HG02678 (cell line): Measurements from ENCODE around the gene ATP6V1D.
A peak's percentile ranks its signal among the peaks of the same experiment; 100 is the strongest.
"Not testable (repeated sequence)": the region's sequence is repeated elsewhere in the genome, so short reads cannot be mapped to it uniquely, and the experiment has no call there.

Experiments used
- ATAC-seq: cut with Tn5 transposase; IDR thresholded peaks from one replicate; pipeline ENCODE4 v1.9.1; 2021; ENCODE audit warnings: mild to moderate bottlenecking, moderate library complexity; ENCODE audit not compliant: unreplicated experiment

Gene ATP6V1D

DNA sequence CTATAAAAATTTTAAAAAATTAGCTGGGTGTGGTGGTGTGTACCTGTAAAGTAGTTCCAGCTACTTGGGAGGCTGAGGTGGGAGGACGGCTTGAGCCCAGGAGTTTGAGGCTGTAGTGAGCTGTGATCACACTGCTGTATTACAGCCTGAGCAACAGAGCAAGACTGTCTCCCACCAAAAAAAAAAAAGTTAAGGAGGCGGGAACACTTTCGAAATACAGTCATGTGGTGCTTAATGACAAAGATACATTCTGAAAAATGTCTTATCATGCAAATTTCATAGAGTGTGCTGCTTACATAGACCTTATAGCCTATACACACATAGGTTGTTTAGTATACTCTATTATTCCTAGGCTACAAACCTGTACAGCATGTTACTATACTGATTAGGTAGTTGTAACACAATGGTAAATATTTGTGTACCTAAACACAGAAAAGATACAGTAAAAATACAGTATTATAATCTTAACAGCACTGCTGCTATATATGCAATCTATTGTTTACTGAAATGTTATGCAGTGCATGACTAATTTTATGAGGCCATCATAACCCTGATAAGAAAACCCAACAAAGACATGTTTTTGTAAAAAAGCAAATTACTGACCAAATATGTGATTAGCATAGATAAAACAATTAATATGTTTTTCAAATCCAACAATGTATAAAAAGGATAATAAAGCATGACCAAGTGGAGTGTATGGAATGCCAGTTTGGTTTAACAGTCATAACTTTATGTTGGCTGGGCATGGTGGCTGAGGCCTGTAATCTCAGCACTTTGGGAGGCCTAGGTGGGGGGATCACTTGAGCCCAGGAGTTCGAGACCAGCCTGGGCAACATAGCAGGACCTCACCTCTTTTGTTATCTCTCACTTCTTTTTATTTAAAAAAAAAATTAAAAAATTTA, 11.9 kb upstream of the ATP6V1D start:
- ATAC-seq = no peak

DNA sequence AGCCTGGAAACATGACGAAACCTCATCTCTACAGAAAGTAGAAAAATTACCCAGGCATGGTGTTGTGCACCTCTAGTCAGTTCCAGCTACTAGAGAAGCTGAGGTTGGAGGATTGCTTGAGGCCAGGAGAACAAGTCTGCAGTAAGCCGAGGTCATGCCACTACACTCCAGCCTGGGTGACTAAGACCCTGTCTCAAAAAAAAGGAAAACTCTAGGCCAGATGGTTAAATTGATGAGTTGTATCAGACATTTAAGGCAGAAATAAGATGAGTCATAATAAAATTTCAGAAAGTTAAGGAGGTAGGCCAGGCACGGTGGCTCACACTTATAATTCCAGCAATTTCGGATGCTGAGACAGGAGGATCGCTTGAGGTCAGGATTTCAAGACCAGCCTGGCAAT, 11.2 kb upstream of the ATP6V1D start:
- ATAC-seq = no peak

DNA sequence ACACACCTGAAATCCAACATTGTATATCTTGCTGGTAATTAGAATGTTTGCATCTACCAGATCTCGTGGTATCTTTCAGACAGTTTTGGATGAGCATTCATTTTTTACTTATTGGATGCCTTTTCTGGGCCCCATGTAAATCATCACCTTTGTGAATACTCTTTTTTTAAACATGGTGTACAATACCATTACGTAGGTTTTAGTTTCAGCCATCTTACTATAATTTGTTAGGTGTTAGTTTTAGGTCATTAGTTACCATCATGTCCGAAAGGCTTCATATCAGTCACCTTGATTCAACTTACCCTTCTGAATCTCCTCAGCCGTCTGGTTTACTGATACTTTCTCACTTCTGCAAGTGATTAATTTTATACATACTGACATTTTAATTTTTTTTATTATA, 5.9 kb upstream of the ATP6V1D start:
- no peak for ATAC-seq

DNA sequence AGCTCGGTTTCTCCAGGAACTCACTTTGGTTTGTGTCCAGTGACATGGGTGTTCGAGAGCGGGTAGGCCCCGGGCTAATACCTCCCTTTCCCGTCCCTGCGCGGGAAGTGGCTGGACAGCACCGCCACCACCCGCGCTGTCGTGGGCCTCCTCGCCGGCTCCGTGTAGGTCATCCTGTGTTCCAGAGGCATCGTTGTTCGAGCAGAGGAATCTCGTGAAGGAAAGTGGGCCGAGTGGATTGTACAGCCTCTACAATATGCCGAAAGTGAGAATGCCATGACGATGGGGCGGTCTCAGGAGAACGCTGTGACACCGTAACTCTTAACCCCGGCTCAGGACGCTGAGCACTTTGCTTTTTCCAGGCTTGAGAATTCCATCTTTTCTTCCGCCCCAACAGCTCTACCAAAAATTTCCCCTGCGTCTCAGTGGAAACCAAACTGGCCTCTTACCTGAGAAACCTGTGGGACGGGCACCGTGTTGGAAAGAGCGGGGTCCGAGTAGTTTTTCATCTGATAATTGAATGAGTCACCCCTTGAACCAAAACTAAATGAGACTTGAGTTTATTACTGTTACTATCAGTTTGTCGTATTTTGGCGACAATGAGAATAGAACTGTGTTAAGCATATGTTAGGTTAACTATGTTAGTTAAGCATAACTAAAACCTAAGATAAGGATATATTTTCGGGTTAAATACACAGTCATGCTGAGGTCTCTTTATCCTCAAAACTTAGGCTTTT, 1.0 kb upstream of the ATP6V1D start:
- peak; percentile 16 for ATAC-seq

DNA sequence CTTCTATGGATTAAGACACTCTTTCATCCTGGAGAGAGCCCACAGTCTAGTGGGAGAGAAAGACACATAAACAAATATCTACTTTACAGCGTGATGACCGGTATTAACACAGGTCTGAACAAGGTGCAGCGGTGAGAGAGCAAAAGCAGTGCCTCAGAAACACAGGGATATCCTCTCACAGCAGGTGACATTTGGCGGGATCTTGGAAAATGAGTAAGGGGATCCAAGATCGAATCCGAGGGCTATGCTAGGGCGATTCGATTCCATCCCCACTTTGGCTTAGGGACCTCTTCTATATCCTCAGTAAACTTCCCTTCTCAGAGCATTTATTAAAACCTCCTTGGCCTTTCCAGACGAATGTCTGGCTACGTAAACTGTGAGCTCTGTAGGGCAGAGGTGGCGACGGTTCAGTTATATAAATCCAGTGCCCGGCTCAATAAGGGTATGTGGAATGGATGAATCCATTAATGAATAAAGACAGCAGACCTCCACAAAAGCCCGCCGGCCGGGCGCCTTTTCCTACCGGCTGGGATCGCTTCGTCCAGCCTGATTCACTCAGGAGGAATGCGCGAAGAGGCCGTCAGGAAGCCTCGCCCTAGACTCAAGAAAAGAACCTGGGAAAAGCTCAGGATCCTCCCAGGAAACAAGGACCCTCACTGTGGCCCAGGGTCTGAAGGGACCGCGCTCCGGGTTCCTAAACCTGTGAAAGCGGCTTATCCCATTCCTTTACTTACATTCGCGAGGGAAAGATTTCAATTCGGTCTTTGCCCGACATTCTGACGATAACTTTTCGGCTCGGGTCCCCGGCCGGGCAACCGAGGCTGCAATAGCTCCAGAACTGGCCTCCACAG, 455 bp downstream of the ATP6V1D start:
- ATAC-seq = no peak

DNA sequence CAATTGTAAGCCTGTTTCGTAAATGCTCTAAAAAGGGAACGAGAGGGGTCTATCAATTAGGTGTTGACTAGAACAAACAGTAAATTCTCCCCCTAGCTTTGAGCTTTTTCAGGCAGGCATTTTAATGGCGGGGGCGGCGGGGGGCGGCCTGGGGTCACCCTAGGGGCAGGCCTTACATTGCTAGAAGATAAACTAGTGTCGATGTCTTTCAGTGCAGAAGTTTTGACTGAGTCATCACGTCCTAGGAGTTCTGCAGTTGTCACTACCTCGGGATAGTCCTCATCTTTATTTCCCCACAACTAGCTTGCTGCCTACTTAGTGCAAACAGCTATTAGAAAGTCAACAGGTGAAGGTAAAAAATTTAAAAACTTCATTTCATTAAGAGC, 1.6 kb downstream of the ATP6V1D start:
- no peak for ATAC-seq

DNA sequence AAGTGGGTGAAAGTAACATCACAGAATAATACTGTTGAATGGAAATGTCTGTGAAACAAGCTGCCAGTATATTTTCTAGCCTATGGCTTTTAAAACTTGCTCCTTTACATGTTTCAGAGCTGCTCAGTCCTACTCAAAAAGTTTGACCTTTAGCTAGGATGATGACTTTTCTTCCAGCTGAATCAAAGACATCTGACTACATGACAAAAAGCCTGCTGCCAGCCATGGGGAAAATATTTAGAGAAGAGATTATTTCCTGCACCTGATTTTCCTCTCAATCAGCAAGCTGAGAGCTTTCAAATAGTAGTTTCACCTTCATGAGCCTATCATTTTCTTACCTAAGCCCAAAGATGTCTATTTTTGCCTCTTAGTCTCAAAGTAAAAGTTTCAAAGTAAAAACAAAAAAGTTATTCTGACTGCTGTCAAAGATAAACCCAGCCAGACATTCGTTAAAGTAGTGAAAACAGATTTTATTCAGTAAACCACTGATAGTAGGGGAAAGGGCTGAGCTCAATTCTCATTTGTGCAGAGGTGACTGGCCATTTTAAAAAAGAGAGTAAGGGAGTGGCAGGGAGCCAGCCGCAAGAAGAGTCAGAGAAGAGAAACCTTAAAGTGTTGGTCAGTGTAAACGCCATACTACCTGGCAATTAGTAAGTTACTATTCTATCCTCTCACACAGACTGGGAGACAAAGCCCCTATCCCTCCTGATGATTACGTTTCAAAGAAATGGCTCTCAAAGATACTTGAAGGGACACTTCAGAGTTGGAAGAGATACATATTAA, 2.2 kb downstream of the ATP6V1D start:
- ATAC-seq = no peak

DNA sequence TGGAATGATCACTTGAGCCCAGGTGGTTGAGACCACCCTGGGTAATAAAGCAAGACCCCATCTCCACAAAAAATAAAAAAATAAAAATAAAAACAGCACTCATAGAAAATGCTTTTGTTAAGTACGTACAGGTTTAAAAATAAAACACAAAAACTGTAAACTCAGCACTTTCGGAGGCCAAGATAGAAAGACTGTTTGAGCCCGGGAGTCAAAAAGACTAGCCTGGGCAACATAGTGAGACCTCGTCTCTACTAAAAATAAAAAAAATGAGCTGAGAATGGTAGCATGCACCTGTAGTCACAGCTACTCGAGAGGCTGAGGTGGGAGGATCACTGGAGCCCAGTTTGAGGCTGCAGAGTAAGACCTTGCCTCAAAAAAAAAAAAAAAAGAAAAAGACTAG, 7.5 kb downstream of the ATP6V1D start:
- ATAC-seq = no peak

DNA sequence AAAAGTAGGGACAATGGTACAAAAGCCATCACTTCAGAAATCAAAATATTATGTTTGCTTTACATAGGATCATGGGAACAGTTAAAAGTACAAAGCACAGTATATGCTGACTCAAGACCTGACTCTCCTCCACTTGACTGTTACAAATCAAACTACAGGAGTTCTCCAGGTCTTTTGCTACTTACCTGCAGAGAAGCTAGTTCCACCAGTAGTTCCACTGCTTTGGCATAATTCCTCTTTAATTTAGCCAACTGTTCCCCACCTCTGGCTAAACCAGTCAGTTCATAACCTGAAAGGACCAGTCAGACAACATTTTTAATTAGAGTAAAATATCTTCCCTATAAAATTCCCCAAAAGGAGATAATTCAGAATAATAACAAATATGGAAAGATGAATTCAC, 14.0 kb downstream of the ATP6V1D start:
- ATAC-seq = no peak

DNA sequence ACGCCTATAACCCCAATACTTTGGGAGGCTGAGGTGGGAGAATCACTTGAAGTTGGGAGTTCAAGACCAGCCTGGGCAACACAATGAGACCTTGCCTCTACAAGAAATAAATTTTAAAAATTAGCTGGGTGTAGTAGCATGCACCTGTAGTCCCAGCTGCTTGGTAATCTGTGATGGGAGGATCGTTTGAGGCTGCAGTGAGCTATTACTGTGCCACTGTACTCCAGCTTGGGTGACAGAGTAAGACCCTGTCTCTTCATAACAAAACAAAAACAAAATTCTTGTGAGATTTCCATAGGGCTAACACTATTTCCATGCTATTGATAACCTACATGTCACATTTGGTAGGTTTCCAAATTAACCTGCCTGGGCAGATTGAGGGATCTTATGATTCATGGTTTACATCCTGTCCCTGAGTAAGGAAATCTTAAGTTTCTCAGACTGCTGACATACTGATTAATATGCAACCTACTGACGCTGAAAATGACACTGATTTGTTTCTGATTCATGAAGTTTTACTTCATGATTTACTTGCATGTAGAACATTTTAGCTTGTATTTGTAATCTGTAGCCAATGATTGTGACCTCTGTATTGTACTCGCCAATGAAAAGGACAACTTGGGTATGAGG, 15.9 kb downstream of the ATP6V1D start:
- ATAC-seq = no peak

DNA sequence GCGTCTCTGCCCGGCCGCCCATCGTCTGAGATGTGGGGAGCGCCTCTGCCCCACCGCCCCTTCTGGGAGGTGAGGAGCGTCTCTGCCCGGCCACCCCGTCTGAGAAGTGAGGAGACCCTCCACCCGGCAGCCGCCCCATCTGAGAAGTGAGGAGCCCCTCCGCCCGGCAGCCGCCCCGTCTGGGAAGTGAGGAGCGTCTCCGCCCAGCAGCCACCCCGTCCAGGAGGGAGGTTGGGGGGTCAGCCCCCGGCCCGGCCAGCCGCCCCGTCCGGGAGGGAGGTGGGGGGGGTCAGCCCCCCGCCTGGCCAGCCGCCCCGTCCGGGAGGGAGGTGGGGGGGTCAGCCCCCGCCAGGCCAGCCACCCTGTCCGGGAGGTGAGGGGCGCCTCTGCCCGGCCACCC, 18.4 kb downstream of the ATP6V1D start:
- ATAC-seq = not testable (repeated sequence)

DNA sequence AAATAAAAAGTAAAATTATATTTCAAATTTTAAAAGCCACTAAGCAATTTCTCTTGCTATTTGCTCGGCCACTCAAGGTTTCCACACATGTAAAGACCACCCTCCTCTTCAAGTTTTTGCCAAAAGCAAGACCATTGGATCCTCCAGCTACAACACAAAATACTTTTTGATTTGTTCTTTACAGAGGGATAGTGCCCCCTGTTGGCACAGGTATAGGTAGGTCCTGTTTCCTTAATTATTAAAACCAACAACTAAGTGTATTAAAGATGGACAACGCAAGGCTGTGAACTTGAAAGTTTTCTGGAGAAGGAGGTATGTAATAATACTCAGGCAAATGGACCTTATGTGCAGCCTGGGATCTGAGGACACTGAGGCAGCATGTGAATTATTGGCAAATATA, 23.8 kb downstream of the ATP6V1D start:
- ATAC-seq = no peak

DNA sequence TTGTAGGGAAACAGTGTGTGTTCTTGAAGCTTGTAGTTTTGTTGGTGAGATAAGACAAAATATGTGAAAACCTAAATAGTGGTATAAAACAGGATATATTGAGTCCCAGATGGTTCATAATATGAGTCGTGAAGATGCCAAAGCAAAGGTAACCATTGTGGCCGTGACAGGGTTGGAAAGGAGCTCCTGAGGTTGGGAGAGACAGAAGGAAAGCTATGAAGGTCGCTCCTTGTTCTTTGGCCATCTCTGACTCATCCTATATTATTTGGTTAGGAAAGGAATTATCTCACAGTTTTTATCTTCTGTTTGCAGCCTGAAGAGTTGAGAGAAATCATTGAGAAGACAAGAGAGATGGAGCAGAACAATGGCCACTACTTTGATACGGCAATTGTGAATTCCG, 27.1 kb downstream of the ATP6V1D start:
- ATAC-seq = no peak

DNA sequence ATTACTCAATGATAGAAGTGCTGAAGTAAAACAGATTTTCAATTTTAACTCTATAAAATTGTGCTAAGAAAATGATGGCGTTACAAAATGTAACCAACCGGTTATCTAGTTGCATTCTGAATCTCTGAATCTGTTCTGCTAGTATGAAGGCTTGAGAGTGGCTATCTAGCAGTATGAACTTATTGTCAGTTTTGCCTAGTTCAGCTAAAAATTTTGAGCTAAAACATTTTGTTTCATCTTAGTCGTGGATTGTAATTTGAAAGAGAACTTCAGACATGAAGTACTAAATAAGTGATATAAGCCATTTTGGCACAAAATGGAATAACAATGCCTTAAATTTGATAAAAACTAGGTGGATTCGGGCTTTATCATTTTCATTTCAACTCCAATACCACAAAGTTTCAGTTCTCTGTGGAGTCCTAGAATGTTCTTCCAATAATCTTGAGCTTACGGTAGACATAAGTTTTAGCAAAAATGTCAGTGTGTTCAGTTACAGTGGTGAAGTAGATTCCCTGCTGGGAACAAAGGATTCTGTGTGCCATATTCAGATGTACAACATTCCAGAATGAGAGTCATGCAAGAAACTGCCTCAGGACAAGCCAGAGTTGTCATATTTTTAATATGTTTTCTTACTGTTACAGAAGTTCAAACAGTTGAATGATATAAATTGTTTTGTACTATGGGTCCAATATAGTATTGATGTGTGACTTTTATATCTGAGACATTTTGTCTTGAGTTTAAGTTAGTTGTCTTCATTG, 28.1 kb downstream of the ATP6V1D start:
- ATAC-seq = no peak

DNA sequence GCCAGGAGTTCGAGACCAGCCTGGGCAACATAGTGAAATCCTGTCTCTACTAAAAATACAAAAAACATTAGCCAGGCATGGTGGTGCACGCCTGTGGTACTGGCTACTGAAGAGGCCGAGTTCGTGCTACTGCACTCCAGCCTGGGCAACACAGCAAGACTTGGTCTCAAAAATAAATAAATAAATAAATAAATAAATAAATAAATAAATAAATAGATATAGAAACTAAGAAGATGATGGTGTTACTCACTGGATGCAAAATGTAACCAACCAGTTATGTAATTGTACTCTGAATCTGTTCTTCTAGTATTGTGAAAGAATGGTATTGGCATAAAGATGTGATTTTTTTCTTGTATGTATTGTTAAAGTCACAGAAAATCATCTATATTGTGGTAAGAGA, 29.9 kb downstream of the ATP6V1D start:
- not testable (repeated sequence) for ATAC-seq

DNA sequence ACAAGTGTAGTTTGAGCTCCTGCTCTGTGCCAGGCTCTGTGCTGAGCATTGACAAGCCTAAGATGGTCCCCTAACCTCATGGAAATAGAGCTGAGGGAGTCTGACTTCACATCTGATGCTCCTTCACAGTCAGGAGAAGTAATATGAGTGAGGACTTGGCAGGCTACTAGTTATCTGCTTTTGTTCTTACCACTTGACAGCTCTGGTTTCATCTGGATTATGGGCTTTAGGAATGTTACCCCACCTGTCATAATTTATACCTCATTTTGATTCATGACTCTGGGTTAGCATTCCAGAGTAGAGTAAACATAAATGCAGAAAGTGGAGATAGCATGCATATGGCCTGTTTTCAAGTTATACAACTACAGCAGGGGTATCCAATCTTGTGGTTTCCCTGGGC, 40.5 kb downstream of the ATP6V1D start:
- no peak for ATAC-seq

DNA sequence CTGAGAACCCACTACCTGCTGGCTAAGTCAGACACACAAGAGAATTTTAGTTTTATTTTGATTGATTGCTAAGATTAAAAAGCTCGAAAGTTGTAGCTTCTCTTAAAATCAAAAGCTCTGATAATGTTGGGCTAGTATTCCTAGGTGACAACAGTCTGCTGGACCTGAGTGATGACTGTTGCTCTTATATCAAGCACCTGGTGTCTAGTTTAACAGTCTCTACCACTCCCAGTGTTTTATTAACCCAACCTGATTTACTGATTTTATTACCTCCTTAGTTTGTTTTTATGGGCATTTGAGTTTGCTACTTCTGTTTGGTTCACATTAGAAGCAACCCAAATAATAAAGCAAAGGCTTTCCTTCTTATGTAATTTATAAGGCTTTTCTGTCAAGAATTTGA, 41.8 kb downstream of the ATP6V1D start:
- ATAC-seq = no peak

DNA sequence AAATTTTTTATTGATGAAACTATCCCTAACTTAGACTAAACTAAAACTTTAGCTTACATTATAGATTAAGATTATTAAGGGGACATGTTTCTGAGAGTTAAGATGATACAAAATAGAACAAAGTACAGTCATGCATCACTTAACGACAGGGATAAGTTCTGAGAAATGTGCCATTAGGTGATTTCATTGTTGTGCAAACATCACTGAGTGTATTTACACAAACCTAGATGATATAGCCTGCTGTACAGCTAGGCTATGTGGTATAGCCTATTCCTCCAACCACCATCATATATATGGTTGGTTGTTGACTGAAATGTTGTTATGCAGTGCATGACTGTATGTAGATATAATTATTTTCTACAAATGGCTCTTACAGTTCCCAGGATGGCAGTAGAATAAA, 46.5 kb downstream of the ATP6V1D start:
- no peak for ATAC-seq

DNA sequence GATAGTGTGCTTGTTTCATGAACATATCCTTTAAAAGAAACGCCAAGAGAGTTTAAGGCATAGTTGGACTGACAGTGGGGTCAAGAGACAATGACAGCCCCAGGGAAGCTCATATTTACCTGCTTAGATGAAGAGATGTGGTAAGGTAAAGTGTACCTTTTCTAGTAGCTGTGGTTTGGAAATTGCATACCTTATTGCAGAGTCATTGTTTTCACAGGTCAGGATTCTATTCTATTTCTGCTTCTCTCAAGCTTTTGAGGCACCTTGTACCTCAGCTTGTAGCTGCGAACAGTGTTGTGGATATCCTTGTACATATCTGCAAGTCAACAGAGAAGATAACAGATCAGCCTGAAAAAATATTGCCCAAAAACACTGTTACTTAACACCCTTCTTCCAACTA, 47.7 kb downstream of the ATP6V1D start:
- ATAC-seq = no peak
